ENCODE measurements around the gene COL9A1.

COL9A1 gene

GRCh38 chr6:70172252-70172651 is 130.6 kb downstream of the COL9A1 start:
- no peak overlapping the region for H3K4me3 ChIP-seq (ENCODE audit: low read depth, low read length)
- TF ChIP-seq, protein P1, sequence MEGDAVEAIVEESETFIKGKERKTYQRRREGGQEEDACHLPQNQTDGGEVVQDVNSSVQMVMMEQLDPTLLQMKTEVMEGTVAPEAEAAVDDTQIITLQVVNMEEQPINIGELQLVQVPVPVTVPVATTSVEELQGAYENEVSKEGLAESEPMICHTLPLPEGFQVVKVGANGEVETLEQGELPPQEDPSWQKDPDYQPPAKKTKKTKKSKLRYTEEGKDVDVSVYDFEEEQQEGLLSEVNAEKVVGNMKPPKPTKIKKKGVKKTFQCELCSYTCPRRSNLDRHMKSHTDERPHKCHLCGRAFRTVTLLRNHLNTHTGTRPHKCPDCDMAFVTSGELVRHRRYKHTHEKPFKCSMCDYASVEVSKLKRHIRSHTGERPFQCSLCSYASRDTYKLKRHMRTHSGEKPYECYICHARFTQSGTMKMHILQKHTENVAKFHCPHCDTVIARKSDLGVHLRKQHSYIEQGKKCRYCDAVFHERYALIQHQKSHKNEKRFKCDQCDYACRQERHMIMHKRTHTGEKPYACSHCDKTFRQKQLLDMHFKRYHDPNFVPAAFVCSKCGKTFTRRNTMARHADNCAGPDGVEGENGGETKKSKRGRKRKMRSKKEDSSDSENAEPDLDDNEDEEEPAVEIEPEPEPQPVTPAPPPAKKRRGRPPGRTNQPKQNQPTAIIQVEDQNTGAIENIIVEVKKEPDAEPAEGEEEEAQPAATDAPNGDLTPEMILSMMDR (IDR thresholded peaks at IDR 0.05; ENCODE audit: low read depth, low read length) = no peak
- TF ChIP-seq MYC (IDR thresholded peaks at IDR 0.05; ENCODE audit: low read depth, low read length) (no peak), MAX (IDR thresholded peaks at IDR 0.05; ENCODE audit: low read depth, low read length) (no peak), POLR2A (IDR thresholded peaks at IDR 0.05; ENCODE audit: extremely low read depth, insufficient read length) (no peak)
- no peak for DNase-seq (ENCODE audit: low read depth)

DNA sequence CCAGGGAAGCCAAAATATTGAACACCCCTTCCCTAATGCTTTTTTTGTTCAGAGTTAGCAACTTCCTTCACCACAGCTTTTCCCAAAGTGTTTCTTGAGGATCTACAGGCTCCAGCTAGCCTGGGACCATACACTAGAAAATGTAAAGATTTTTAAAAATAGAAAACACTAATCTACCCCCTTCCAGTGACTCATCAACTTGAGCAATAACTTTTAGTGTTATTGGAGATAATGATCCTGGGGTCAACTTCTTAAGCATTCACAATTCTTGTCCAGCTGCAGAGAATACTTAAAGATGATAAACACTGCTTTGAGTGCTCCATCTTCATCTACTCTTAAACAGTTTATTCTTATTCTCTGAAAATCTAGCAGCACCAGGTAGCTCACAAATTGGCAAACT is 131.6 kb downstream of the COL9A1 start:
- no peak overlapping the region for H3K4me3 ChIP-seq (ENCODE audit: low read depth, low read length)
- no peak for DNase-seq (ENCODE audit: low read depth)
- TF ChIP-seq POLR2A (IDR thresholded peaks at IDR 0.05; ENCODE audit: extremely low read depth, insufficient read length) (no peak), MAX (IDR thresholded peaks at IDR 0.05; ENCODE audit: low read depth, low read length) (no peak), MYC (IDR thresholded peaks at IDR 0.05; ENCODE audit: low read depth, low read length) (no peak)
- TF ChIP-seq, protein P1 (IDR thresholded peaks at IDR 0.05; ENCODE audit: low read depth, low read length) = no peak

- TF ChIP-seq, protein P1 (IDR thresholded peaks at IDR 0.05; ENCODE audit: low read depth, low read length) = no peak
- TF ChIP-seq POLR2A (IDR thresholded peaks at IDR 0.05; ENCODE audit: extremely low read depth, insufficient read length) (no peak), MAX (IDR thresholded peaks at IDR 0.05; ENCODE audit: low read depth, low read length) (no peak), MYC (IDR thresholded peaks at IDR 0.05; ENCODE audit: low read depth, low read length) (no peak)
- DNase-seq (ENCODE audit: low read depth) = no peak
- H3K4me3 ChIP-seq (ENCODE audit: low read depth, low read length) = no peak overlapping the region
Measured at GRCh38 chr6:70168681-70169377, 134.1 kb downstream of the COL9A1 start.

Measured in NB4 (cell line).